Measurements from ENCODE around the gene EIPR1.

The EIPR1 gene

GRCh38 chr2:3241971-3242746, 135.5 kb downstream of the EIPR1 start:
- no peak for DNase-seq

GRCh38 chr2:3238951-3239841, 138.4 kb downstream of the EIPR1 start:
- no peak for DNase-seq

- DNase-seq, result no peak
Observed at GRCh38 chr2:3236300-3237045, 141.1 kb downstream of the EIPR1 start.

DNA sequence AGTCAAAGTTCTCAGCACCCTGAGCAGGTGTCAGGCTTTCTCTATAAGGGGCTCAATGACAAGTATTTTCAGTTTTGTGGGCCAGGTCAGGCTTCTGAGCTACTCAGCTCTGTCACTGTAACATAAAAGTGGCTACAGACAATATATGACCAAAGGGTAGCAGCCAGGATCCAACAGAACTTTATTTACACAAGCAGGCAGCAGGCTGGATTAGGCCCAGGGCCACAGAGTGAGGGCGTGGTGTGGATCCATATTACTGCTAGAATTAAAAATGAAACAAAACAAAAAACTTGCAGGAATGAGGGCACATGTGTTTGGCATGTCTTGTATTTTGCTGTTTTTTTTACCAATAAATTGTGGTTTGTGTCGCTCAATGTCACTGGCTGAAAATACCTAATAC, 143.7 kb downstream of the EIPR1 start:
- no peak for DNase-seq

- DNase-seq, result no peak
Observed at GRCh38 chr2:3229221-3229620, 148.4 kb downstream of the EIPR1 start.

DNA sequence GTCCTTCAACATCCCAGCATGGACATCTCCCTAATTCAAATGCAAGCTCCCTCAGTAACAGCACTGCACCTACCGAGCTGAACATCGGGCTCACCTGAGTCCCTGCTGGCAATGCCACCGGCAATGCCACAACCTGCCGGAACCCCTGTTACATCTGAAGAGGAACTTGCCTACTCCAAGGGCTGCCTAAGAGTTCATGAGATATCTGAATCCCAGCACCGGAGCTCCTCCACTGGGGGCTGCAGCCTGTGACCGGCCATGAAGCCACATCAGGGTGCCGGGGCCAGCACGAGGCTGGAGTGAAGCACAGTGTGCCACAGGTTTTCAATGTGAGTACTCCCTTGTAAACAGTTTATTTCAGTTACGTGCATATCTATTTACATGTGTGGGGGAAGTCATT, 152.9 kb downstream of the EIPR1 start:
- DNase-seq, result no peak

DNA sequence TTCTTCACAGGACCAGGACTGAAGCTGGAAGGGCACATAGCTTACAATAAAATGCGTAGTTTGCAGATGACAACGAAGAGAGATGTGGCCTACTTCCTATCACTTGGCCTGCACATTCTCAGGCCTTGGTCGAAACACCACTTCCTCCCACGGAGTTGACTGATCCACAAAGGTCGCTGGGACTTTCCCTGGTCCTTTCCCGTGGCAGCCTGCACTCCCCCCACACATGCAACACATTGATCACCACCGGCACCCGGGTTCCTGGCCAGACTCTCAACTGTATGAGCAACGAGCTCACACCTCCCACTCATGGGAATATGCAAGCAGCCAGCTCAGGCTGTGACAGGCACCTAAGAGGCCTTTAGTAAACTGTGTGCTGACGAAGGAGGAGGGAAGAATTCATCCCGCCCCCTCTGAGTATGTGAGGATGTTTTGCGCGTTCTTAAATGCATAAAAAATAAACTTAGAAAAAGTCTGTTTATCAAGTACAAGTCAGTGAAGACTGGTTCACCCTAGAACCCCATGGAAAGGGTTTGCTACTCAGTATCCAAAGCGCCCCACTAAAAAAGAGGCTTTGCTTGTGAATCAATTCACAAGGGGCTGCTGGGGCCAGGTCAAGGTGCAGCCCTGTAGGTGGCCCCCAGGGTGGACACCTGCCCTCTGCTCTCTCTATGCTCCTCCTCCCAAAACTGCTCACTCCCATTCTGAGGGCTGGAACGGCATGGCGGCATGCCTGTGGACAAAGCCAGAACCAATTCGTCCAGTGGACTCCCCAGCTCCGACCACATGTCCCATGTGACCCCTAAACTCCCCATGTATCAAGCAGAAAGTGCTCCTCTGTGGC, 154.3 kb downstream of the EIPR1 start:
- DNase-seq, result no peak

DNA sequence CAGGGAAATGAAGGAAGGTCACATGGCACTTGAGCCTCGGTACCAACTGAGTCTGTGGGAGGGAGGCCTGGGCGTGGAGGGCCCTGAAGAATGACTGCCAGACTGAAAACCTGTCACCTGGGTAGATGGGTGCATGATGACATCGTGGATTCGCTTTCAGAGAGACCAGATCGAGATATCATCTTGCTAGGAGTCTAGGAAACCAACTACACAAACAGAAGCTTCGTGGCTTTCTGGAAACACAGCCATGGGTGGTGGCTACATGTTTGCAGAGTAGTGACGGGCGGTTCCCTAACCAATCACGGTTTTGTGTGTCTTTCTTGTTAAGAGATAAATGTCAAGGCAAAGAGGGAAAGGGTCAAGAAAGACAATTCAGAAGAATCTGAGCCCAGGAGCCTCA, 155.0 kb downstream of the EIPR1 start:
- DNase-seq, result peak; percentile 30

GRCh38 chr2:3219536-3219935, 158.1 kb downstream of the EIPR1 start:
- DNase-seq, result no peak

DNA sequence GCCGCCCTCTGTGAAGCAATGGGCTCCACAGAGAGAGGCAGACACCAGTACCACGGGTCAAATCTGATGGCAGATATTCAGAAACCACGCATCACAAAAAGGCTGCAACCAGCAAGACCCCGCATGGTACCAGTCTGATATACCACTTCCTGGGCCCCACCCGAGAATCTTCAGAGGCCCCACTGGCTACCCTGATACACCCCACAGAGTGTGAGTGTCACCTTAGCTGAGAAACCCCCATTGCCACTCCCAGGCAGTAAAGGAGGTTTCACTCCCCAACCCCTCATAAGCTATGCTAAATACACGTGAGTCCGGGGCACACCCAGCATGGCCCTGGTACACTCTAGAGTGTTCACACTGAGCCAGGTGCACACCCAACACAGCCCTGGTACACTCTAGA, 160.0 kb downstream of the EIPR1 start:
- DNase-seq, result no peak

GRCh38 chr2:3216841-3217495, 160.7 kb downstream of the EIPR1 start:
- no peak for DNase-seq

- no peak for DNase-seq
Observed at GRCh38 chr2:3214806-3215404, 162.7 kb downstream of the EIPR1 start.

- no peak for DNase-seq
Observed at GRCh38 chr2:3214065-3214464, 163.6 kb downstream of the EIPR1 start.

DNA sequence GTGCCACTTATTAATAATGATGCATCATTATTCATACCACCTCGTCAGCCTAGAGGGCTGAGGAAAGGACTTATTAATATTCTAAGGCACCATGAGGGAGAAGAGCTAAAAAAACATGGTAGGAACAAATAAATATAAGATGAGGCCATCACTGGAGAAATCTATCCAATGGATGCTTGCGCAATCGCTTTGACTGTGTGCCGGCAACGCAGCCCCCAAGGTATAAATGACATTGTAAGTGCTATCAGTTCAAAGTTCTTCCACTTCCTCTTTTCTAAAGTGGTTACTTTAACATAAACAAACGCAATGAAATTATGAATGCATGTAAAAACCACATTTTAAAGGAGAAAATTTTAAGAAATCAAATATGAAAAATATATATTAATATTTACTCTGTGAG, 164.6 kb downstream of the EIPR1 start:
- DNase-seq, result no peak

GRCh38 chr2:3212061-3212362, 165.6 kb downstream of the EIPR1 start:
- no peak for DNase-seq

- no peak for DNase-seq
Observed at GRCh38 chr2:3211256-3212060, 166.2 kb downstream of the EIPR1 start.

DNA sequence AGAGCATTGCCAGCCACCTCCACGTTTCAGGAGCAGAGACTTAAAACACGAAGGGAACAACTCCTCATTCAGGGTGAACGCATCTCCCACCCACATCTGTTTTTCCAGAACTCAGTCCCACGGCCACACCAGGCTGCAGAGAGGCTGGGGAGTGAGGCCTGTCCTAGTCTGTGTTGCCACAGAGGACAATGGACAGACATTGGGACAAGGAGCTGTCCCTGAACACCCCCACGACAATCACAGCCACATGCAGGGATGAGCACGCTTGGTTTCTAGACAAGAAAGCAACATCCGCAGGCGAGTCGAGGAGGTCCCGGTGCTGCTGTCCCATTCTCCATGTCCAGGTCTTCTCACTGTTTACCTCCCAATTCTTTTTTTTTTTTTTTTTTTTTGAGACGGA, 167.4 kb downstream of the EIPR1 start:
- no peak for DNase-seq

- no peak for DNase-seq
Observed at GRCh38 chr2:3209258-3209657, 168.4 kb downstream of the EIPR1 start.

- no peak for DNase-seq
Observed at GRCh38 chr2:3208591-3208990, 169.0 kb downstream of the EIPR1 start.

- no peak for DNase-seq
Observed at GRCh38 chr2:3208179-3208578, 169.4 kb downstream of the EIPR1 start.

- no peak for DNase-seq
Observed at GRCh38 chr2:3207091-3207491, 170.5 kb downstream of the EIPR1 start.
